Omental fat pad (tissue), 4 donors: ENCODE data around the gene KCNIP3. TPM values are rescaled to one million over a fixed set of nuclear protein-coding genes. Genes with fewer than 3 reads are reported as not detected.

Source experiments
- ATAC-seq: fragments of 150-250 bp; one replicate; pipeline ENCODE4 v1.9.1; 2016; ENCODE audit warnings: mild to moderate bottlenecking, moderate library complexity; ENCODE audit not compliant: low FRiP score
- DNase-seq: peaks from one replicate; pipeline ENCODE4 v3.0.0-alpha.2; 2019; ENCODE audit warnings: low spot score
- CTCF ChIP-seq, 3 donors: fragments of 450-650 bp; IDR thresholded peaks; one replicate each; pipeline ENCODE4 v1.5.1; 2016 to 2017; ENCODE audit warnings: antibody characterized with exemption in 3 of 3, mild to moderate bottlenecking in 3 of 3, moderate library complexity in 2 of 3
- total RNA-seq, 4 donors: library from RNA; depleted of rRNA; stranded (reverse); fragments of >200 nt; gene quantifications; one replicate each; pipeline ENCODE4 v1.1.0, GENCODE V29; 2016

KCNIP3 gene
- 10 to 100 TPM in 1 of 4 donors, 1 to 10 TPM in 3; 5.5 to 37.4 (median 7.1) TPM for total RNA-seq

- DNase-seq (no peak), ATAC-seq (no peak)
These were observed at the start of gene KCNIP3 for GRCh38 chr2:95296880-95297487. TSS of gene KCNIP3 (plus strand) at chr2:95297347. CDS start at chr2:95297439, 92 bp downstream.

GRCh38 chr2:95258271-95258670 lies 38.9 kb upstream of the KCNIP3 start:
- no peak for TF ChIP-seq CTCF (IDR thresholded peaks at IDR 0.05)
- ATAC-seq (no peak), DNase-seq (no peak)

More at GRCh38 chr2:95296880-95297487, at the start of gene KCNIP3:
- TF ChIP-seq CTCF (IDR thresholded peaks at IDR 0.05), result no peak

- ATAC-seq, result no peak
- no peak for TF ChIP-seq CTCF (IDR thresholded peaks at IDR 0.05)
- no peak for DNase-seq
These were observed 36.8 kb upstream of the KCNIP3 start for GRCh38 chr2:95260028-95261023.

- TF ChIP-seq CTCF (IDR thresholded peaks at IDR 0.05), result no peak
- DNase-seq (no peak), ATAC-seq (no peak)
These were observed 35.5 kb upstream of the KCNIP3 start for GRCh38 chr2:95261602-95262001.

- DNase-seq, result no peak
- TF ChIP-seq CTCF (IDR thresholded peaks at IDR 0.05), result no peak
- no peak for ATAC-seq
These were observed 34.1 kb upstream of the KCNIP3 start for GRCh38 chr2:95262896-95263542.

GRCh38 chr2:95264624-95265023 lies 32.5 kb upstream of the KCNIP3 start:
- TF ChIP-seq CTCF (IDR thresholded peaks at IDR 0.05), result no peak
- no peak for ATAC-seq
- DNase-seq, result no peak
